CD4-positive, alpha-beta T cell treated with Interleukin-15 for 4 hours (primary cell): ENCODE results near the gene UBA52.
"Not testable (repeated sequence)": the region's sequence is repeated elsewhere in the genome, so short reads cannot be mapped to it uniquely, and the experiment has no call there.

Experiments
- DNase-seq: peaks from one replicate; pipeline ENCODE4 v3.0.0-alpha.2; 2020; ENCODE audit warnings: low spot score

Gene UBA52

GRCh38 chr19:18593367-18594095 is 21.9 kb downstream of the UBA52 start:
- no peak for DNase-seq

DNA sequence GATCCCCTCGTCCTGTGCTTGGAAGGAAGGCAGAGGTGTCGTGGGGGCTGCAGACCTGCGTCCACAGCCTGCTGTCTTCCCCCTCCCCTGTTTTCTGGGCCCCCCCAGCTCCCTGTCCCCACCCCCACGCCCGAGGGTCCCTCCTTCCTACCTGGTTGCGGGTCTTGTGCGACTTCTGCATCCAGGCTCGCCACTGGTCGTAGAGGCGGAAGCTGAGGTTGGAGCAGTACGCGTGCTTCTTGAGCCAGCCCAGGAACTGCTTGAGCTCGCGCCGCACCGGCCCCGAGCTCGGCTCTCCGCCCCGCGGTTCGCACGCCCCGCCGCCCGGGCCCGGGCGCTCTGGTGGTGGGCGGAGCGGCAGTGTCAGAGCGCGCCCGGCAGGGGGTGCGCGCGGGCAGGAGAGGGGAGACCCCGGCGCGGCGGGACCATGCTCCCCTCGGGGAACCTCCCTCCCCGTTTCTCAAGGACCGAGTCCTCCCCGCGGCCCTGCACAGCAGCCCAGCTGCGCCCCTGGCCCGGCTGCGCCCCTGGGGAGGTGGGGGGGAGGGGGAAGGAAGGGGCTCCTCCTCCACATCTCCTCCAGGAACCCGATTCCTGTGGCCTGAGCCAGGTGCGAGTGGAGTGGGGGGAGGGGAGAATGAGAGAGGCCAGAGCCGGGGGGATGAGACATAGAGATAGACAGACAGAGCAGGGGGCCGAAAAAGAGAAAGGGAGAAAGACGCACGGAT is 22.6 kb downstream of the UBA52 start:
- DNase-seq = peak; percentile 69

DNA sequence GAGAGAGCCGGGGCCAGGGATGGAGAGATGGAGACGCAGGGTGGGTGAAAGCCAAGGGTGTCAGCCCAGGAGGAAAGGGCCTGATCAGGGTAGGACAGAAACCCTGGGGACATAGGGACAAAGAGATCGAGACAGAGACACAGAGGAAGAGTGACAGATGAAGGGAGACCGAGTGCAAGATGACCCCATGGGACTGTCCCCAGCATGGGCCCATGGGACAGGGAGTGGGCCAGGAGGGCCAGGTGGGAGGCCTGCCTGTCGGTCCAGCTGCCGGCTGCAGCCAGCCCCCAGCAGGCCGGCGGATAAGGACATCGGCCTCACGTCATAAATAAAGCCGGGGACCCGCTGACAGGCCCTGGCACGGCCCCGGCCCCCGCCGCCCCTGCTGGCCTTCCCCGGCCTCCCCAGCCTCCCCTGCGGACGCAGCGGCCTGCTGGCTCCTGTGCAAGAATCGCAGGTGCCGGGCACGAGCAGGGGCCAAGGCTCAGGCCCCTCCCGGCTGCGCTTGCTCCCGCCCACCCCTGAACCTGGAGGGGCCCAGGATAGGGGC is 23.2 kb downstream of the UBA52 start:
- DNase-seq = no peak

- DNase-seq = no peak
These were observed 23.8 kb downstream of the UBA52 start for GRCh38 chr19:18595475-18595874.

DNA sequence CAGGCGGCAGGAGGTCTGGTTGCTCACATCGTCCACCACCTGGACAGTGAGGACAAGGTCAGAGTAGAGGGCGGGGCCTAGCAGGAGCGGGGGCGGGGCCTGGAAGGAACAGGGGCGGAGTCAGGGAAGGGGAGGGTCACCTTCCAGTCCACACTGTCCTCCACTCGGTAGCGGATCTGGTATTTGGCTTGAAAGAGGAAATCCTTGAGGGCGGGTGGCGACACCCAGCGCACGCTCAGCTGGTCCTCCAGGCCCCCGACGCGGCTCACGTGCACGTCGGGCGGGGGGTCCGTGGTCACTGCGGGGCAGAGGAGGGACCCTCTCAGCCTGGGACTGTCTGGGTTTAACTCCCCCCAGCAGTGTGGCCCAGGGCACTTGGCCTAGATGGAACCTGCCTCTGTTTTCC is 25.1 kb downstream of the UBA52 start:
- no peak for DNase-seq

- no peak for DNase-seq
These were observed 26.4 kb downstream of the UBA52 start for GRCh38 chr19:18597809-18598660.

DNA sequence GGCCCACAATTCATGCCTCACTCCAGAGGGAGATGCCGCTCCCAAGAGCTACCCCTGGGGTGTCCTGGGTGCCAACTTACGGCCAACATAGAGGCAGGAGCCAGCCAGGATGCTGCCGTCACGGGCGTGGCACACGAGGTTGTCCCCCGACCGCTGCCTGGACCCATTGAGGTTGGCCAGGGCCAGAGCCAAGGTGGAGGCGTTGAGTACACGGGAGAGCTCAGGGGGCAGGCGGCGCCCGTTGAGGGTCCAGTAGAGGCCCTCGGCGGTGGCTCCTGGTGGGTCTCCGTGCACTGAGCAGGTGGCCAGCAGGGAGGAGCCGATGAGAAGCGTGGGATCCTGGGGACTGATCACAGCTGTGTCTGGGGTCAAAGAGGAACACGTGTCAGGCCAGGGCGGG is 27.8 kb downstream of the UBA52 start:
- DNase-seq = no peak

DNA sequence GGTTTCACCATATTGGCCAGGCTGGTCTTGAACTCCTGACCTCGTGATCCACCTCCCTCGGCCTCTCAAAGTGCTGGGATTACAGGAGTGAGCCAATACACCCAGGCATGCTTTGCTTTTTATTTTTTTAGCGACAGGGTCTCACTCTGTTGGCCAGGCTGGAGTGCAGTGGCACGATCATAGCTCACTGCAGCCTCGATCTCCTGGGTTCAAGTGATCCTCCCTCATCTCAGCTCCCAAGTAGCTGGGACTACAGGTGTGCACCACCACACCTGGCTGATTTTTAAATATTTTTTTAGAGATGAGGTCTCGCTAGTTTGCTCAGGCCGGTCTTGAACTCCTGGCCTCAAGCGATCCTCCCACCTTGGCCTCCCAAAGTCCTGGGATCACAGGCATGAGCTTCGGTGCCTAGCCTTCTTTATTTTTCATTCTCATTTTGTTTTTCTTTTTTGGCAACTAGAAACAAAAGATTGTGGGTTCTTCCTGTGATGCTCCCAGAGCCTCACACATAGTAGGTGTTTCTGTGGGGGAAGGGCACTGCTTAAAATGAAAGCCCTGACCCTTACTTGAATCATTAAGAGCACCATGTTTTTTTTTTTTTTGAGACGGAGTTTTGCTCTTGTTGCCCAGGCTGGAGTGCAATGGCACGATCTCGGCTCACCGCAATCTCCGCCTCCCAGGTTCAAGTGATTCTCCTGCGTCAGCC is 29.2 kb downstream of the UBA52 start:
- not testable (repeated sequence) for DNase-seq

GRCh38 chr19:18601875-18602274 is 30.2 kb downstream of the UBA52 start:
- DNase-seq = no peak

DNA sequence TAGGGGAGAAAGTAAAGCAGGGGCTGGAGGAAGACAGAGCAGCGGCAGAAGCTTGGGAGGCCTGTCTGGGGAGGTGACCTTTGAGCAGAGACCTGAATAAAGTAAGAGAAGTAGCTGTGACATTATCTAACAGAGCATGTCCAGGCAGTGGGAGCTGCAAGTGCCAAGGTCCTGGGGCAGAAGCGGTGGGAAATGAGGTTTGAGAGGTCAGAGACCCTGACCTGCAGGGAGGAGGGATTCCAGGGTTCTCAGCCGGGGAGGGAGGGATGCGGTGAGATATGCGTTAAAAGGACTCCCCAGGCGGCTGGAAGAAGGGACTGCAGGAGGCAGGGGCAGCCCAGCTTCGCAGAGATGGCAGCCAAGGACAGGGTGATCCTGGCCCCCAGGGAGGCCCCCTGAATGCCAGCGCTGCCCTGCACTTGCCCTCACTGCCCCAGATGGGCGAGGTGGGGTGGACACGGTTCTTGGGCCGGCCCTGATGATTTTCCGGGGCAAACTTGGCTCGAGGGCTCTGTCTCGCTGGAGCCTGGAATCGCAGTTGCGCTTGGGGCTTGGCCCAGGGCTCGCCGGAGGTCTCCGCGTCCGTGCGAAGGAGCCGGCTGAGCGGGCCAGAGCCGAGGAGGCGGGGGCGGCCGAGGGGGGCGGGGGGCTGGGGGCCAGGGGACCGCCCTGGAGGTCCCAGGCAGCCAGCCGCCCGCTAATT is 31.7 kb downstream of the UBA52 start:
- DNase-seq = no peak

- no peak for DNase-seq
These were observed 32.5 kb downstream of the UBA52 start for GRCh38 chr19:18603958-18604819.

DNA sequence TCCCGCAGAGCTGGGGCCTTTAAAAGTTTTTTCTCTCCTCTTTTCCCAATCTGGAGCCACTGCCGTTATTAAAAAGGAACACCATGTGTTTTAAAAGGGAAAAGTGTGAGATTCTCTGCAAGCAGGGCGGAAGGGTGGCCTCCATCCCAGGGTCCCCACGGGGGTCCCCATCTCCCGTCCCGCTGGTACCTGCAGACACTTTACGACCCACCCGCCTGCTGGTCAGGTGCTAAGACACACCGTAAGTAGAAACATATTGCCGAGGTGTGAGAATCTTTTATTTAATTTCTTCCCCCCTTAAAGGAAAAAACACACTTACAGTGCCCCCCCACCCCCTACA is 33.1 kb downstream of the UBA52 start:
- no peak for DNase-seq

- DNase-seq = no peak
These were observed 33.5 kb downstream of the UBA52 start for GRCh38 chr19:18605196-18605545.

DNA sequence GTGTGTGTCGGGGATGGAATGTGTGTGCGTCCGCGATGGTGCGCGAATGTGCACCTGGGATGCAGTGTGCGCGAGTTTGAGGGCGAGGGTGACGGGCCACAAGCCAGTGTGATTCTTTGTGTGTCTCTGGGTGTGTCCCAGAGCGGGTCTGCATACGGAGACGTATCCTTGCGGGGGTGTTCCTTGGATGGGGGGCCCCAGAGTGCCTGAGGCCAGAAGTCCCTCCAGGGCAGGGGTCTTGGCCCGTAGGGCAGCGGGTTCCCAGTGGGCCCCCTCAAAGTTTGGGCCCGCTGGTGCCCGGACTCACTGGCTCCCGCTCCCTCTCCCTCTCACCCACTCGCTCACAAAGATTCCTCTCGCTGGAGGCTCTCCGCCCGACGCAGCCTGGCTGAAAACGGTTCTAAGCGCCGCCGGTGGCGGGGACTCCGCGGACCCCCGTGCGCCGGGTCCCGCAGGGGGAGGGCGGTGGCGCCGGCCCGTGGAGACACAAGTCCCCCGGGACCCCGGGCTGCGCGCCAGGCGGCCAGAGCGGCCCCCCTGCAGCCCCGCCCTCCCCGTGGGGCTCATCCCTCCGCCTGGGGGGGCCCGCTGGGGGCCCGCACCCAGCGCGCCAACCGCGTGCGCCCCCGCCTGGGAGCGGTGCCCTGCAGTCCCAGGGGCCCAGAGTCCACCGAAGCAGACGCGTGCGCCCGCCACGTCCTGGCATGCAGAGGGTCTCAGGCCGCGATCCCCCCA is 34.1 kb downstream of the UBA52 start:
- DNase-seq = no peak

DNA sequence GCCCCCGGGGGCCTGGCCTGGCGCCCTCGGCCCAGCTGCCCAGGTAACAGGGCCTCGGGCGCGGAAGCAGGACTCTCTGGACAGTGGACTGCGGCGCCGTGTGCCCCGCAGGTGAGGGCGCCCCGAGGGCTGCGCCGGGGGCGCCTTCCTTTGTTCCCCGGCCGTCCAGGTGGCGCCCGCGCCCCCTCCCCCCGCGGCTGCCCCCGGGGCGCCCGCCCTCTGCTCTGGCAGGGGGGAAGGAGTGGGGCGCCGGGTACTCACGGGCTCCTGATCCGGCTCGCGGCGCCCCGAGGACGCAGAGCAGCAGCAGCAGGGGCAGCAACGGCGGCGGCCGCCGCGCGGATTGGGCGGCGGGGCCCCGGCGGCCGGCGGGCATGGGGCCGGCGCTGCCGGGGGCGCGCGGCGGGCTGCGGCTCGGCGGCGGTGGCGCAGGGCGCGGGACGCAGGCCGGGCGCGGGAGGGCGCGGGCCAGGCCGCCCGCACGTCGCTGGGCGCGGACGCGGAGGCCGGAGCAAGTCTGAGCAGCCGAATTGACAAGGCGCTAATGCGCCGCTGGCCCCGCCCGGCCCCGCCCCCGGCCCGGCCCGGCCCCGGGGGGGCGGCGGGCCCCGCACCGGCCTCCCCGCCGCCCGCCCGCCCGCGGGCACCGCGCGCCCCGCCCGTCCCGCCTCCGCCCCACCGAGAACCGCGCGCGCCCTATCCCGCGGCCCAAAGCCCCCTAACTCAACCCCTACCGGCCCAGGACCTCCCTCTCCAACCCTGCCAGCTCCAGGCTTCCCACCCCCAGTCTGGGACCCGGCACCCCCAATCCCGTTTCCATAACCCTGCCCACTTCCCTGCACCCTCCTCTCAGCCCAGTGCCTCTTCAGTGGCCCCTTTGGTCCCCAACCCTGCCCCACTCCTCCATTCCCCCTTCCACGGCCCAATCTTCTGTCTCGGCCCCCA is 34.9 kb downstream of the UBA52 start, which contains the start of gene CRLF1:
Gene CRLF1, minus strand, starts transcription at position 519 of the 945 bp plus-strand sequence. Its CDS starts 143 bp downstream, at position 376.
- no peak for DNase-seq

- DNase-seq = no peak
These were observed 35.8 kb downstream of the UBA52 start for GRCh38 chr19:18607226-18608101.

GRCh38 chr19:18608102-18608804 is 36.6 kb downstream of the UBA52 start:
- no peak for DNase-seq
